AG09309 (cell line): ENCODE data around the gene SYCE1.

Experiments
- DNase-seq: peaks from one replicate; pipeline ENCODE4 v3.0.0-alpha.2; 2010; ENCODE audit warnings: low read depth
- H3K4me3 ChIP-seq: 2 replicates; pipeline ENCODE4 v1.5.1; 2011; ENCODE audit warnings: mild to moderate bottlenecking, low read depth, low read length, moderate library complexity; ENCODE audit not compliant: control insufficient read depth
- TF ChIP-seq, protein P1 (sequence below): IDR thresholded peaks from 2 replicates; pipeline ENCODE4 v1.5.1; 2011; ENCODE audit warnings: mild to moderate bottlenecking, low read depth, low read length, inconsistent platforms; ENCODE audit not compliant: insufficient read depth, control insufficient read depth; ENCODE audit errors: missing control alignments

SYCE1 gene

DNA sequence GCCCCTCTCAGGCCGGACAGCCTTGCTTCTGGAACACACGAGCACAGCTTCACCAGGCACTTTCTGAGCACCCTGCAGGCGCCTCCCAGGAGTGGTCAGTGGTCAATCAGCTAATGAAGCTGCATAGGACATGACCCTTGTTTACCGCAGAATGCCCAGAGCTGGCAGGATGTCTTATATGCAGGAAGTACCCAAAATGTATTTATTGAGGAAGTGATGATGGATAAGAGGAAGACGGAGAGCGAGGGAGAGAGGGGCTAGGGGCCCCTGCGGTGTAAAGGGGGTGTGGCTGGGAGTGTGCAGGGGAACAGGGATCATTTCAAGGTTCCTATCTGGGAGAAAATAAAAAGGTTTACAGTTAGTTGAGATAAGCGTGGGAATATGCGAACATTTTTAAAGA, 34.9 kb downstream of the SYCE1 start:
- DNase-seq = no peak
- H3K4me3 ChIP-seq = no peak overlapping the region
- TF ChIP-seq, protein P1, sequence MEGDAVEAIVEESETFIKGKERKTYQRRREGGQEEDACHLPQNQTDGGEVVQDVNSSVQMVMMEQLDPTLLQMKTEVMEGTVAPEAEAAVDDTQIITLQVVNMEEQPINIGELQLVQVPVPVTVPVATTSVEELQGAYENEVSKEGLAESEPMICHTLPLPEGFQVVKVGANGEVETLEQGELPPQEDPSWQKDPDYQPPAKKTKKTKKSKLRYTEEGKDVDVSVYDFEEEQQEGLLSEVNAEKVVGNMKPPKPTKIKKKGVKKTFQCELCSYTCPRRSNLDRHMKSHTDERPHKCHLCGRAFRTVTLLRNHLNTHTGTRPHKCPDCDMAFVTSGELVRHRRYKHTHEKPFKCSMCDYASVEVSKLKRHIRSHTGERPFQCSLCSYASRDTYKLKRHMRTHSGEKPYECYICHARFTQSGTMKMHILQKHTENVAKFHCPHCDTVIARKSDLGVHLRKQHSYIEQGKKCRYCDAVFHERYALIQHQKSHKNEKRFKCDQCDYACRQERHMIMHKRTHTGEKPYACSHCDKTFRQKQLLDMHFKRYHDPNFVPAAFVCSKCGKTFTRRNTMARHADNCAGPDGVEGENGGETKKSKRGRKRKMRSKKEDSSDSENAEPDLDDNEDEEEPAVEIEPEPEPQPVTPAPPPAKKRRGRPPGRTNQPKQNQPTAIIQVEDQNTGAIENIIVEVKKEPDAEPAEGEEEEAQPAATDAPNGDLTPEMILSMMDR = no peak

DNA sequence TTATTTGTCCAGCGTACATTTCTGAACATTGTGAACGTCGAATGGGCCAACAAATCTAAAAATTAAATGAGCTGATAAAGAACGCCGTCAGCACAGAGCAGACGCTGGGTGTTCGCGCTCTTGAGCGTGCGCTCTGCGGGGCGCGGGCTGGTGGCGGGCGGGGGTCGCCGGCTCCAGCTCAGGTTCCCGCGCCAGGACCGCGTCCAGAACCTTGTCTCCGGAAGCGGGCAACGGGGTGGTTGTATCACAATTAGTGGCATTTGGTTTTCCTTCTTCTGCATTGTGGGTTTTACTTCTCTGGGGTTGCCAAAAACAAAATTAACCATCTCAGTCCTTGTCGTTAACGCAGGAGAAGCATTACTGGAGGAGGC, 35.8 kb downstream of the SYCE1 start:
- H3K4me3 ChIP-seq = no peak overlapping the region
- no peak for DNase-seq
- TF ChIP-seq, protein P1 = no peak

DNA sequence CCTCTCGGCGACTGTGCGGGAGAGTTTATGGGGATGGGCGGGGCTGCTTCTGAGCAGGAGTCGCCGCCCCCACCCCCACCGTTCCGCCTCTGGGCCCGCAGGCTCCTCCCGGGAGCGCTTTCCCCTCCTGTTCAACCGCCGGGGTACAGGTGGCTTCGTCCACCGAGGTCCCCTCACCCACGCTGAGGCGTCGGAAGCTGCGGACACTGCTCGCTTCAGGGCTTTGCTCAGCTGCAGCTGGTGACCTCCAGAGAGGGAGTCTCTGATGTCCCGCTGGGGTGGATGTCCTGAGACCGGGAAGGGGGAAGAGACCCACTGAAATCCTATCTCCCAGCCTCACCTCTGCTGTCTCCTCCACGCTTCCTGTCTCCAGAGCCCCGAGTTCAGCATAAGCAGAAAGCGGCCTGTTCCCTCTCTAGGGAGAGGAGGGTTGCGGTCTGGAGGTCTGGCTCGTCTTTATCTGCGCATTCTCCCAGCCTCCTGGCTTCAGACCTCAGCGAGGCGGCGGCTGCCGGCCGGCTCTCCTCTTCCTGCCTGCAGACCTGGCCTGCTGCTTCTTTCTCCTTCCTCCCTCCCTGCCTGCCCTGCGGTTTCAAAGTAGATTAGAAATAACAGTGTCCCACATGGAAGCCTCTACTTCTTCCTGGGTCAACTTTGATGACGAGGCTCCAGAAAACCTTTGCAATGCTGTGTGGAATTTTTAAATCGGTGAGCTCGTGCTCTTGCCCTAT, 36.4 kb downstream of the SYCE1 start:
- no peak for DNase-seq
- H3K4me3 ChIP-seq = peak overlapping the region; percentile 29
- TF ChIP-seq, protein P1 = no peak

DNA sequence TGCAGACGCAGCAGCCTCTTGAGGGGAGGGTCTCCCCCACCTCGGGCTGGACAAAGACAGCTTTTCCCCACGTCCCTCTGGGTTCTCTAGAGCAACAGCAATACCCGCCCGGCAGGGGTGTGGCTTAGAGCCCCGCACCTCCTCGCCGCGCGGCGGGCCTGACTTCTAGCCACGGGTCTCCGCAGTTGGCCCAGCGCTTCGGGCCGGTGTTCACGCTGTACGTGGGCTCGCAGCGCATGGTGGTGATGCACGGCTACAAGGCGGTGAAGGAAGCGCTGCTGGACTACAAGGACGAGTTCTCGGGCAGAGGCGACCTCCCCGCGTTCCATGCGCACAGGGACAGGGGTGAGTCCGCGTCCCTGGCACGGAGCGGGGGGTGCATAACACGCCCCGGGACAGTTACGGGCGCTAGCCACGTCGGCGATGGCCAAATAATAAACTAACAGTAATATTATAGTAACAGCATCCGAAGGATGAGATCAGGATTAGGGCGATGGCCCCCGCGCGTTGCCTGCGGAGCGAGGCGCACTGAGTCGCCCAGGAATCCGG, 37.0 kb downstream of the SYCE1 start:
- DNase-seq = no peak
- H3K4me3 ChIP-seq = peak overlapping the region; percentile 29
- TF ChIP-seq, protein P1 = no peak

DNA sequence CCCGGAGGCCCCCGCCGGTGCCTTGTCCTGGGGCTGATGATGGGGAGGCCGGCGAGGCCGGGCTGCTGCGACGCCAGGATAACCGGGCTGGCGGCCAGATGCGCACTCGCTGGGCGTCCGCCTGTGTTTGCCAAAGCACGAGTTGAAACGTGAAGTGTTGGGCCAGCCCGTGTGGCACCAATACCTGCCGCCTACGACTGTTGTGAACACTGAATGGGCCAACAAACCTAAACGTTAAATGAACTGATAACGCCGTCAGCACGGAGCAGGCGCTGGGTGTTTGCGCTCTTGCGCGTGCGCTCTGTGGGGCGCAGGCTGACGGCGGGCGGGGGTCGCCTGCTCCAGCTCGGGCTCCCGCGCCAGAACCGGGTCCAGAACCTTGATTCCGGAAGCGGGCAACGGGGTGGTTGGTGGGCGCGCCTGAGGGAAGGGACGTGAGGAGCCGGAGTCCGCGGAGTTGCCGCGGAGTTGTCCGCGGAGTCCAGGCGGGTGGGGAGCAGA, 37.6 kb downstream of the SYCE1 start:
- TF ChIP-seq, protein P1 = no peak
- H3K4me3 ChIP-seq = peak overlapping the region; percentile 29
- no peak for DNase-seq

DNA sequence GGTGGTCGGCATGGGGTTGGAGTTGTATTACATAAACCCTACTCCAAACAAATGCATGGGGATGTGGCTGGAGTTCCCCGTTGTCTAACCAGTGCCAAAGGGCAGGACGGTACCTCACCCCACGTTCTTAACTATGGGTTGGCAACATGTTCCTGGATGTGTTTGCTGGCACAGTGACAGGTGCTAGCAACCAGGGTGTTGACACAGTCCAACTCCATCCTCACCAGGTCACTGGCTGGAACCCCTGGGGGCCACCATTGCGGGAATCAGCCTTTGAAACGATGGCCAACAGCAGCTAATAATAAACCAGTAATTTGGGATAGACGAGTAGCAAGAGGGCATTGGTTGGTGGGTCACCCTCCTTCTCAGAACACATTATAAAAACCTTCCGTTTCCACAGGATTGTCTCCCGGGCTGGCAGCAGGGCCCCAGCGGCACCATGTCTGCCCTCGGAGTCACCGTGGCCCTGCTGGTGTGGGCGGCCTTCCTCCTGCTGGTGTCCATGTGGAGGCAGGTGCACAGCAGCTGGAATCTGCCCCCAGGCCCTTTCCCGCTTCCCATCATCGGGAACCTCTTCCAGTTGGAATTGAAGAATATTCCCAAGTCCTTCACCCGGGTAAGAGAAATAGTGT, 38.3 kb downstream of the SYCE1 start, which contains the start of gene CYP2E1:
CYP2E1 (plus strand) TSS at position 407 of the 632 bp plus-strand sequence; CDS start at position 440, 33 bp downstream.
- DNase-seq = no peak
- peak within 1 kb of the TSS; percentile 29 for H3K4me3 ChIP-seq
- TF ChIP-seq, protein P1 = no peak
